ENCODE results near the gene RDH14.
A peak's percentile ranks its signal among the peaks of the same experiment; 100 is the strongest.

RDH14 gene

DNA sequence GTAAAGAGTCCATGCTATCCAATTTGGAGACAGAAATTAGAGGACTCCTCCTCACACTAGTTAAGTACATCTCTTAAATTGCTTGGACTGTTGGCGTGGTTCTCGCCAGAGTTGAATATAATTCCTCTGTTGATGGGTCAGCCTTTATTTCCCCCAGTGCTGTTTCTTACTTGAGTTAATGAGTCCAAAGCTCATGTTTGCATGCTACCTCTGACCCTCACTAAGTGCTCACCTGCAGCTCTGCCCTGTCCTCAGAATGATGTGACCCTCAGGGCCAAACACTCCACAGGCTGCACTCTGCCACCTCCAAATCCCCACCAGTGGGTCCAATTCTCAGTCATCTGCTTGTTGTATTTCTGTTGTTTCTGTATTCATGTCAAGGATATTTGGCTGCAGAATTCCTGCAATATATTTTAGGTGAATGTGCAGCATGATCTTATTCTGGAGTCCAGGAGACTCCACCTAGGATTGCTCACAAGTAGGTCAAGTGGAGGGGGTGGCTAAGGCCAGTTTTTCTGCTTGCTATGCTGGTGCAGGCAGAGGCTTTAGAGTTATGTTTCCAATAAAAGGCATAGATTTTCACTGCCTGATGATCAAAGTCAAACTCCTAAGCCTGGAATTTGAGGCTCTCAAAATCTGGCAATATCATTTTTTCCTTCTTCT lies 37.8 kb downstream of the RDH14 start:
- no peak for DNase-seq (ENCODE audit: low read depth in 2 of 2)

DNA sequence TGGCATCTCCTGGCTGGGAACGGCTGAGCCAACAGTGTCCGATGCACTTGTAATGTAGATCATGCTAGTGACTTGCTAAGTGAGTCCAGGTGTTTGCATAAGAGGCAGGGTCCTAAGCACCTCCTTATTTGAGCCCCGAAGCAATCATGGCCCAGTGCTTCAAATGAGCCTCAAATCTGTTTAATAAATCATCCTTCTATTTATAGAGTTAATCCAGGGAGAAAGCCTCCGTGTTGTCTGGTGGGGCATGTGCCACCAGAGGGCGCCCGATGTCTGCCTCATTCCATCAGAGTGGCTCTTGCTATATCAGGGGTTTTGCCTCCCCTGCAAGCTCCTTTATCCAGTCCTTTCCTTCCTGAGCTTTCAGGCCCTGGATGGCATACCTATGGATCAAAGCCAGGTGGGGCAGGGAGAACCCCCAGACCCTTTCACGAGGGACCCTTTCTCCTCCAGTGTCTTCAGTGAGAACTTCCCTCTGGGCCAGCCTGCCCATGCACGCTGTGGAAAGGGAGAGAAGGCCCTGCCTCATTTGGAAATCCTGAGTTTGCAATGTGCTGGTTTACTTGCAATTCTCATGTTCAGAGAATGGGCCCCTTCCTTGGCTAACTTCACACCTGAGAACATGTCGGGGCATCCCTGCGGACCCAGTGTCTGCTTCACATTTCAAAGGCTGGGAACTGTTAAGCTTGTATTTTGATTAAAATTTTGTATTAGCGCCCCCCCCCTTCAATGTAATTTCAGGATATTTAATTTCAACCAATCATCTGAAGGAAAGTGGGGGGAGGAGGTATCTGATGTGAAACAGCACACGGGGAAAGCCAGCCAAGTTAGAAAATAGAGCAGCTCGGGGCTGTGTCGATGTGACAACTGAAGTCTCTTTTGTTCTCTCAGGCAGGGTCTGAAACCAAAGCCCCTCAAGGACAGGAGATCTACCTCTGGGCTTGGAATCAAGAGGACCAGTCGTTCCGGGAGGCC lies 39.7 kb downstream of the RDH14 start:
- peak; percentile 27 to 42 for DNase-seq (ENCODE audit: low read depth in 2 of 2)

- no peak for DNase-seq (ENCODE audit: low read depth in 2 of 2)
Measured at GRCh38 chr2:18519914-18520450, 40.5 kb downstream of the RDH14 start.

DNA sequence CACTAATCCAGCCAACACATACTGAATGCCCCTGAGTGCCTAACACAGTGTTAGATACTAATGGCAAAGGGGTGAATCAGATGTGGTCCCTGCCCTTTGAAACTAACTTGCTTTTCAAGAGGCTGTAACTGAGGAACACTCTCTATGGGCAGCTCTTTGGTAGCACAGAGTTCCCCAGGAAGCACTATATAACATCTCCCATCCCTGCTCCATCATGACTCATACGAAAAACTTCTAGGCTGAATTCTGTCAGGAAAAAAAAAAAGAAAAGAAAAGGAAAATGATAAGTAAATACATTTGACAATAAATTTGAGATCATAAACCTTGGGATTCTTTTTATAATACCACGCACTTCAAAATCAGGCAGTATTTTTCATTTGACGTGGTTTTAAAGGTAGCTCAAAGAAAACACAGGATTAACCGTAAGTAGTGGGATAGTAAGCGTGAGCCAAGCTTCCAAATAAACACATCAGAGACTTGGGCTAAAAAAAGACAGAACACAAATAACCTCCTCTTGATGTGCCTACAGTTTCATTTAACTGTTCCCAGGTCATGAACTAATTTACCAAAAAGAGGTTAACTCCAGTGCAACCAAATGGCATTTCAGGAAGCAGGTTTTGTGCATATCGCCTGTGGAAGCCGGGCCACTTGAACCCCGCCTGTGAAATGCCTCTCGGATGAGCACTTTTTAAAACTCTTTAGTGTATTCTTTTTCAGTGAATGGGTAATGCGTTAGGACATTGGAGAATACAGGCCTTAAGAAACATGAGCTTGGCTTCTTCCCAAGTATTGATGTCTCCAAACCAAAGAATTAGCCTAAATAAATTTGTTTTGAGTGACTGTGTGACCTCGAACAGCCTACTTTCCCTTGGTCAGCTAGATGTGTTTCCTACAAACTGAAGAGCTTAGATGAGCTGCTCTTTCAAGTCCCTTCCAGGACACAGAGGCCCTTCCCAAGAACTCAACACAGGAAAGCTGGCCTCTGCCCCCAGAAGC lies 42.0 kb downstream of the RDH14 start:
- no peak for DNase-seq (ENCODE audit: low read depth in 2 of 2)

DNA sequence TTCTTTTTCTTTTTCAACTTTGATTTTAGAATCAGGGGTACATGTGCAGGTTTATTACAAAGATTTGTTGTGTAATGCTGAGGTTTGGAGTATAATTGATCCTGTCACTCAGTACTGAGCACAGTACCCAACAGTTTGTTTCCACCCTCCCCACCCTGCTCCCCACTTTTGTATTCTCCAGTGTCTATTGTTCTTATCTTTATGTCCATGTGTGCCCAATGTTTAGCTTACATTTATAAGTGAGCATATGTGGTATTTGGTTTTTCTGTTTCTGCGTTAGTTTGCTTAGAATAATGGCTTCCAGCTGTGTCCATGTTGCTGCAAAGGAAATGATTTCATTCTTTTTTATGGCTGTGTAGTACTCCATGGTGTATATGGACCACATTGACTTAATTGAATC lies 43.1 kb downstream of the RDH14 start:
- no peak for DNase-seq (ENCODE audit: low read depth in 2 of 2)

GRCh38 chr2:18516112-18516511 lies 44.3 kb downstream of the RDH14 start:
- DNase-seq (ENCODE audit: low read depth in 2 of 2), result no peak

GRCh38 chr2:18514526-18515461 lies 45.7 kb downstream of the RDH14 start:
- DNase-seq (ENCODE audit: low read depth in 2 of 2), result no peak

DNA sequence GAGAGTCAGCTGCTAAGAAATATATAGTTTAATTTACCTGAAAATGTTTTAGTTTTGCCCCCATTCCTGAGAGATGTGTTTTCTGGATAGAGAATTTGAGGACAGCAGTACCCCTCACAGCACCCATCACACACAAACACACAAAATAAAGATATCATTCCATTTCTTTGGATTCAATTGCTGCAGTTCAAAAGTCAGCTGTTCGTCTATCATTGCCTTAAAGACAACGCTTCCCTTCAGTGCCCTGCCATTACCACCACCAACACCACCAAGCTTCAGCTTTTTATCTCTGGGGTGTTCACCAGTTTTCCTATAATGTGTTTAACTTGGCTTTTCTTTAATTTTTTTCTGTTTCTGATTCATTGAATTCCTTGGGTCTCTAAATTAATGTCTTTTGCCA lies 49.7 kb downstream of the RDH14 start:
- no peak for DNase-seq (ENCODE audit: low read depth in 2 of 2)

- DNase-seq (ENCODE audit: low read depth in 2 of 2), result no peak
Measured at GRCh38 chr2:18506883-18507509, 53.5 kb downstream of the RDH14 start.

DNA sequence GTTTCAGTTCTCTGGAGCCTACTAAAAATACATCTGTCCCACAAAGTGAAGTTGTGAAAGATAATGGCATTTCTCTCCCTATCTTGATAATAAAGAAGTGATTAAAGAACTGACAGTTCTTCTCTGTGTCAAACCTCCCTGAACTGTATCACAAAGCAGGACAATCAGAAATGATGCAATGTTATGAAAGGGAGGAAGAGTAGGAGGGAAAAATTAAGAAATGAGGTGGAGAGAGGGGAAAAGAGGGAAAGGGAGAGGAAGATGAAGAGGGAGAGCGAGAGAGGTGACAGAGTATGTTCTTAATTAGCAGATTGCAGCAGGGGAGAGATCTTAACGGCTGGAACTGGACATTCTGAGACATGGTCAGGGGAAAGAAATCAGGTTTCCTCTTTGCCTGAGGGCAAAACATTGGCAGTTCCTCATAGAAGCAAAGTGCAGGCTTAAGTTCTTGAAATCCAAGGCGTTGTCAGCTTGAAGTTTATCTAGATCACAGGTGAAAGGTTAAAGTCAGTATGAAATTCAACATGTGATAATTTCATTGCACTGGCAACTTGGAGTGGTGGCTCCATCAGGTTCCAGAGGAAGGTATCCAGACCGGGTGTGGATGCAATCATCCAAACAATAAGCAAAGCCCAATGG lies 54.6 kb downstream of the RDH14 start:
- no peak for DNase-seq (ENCODE audit: low read depth in 2 of 2)
